GM10248 (cell line): ENCODE results near the gene LOXL3.

ENCODE experiments used
- CTCF ChIA-PET: fragments of 300-600 bp; sonication (Branson Sonifier 250); formaldehyde crosslinking; extraction: SDS; loops from one replicate; lab custom pipeline; 2021; ENCODE audit warnings: antibody characterized with exemption; lab: Yijun Ruan, JAX
- POLR2A ChIA-PET: fragments of 350-650 bp; sonication (Branson Sonifier 250); formaldehyde crosslinking; extraction: SDS; loops from one replicate; lab custom pipeline; 2020; ENCODE audit warnings: antibody characterized with exemption; lab: Yijun Ruan, JAX
- DNase-seq: peaks from one replicate; pipeline ENCODE4 v3.0.0; 2012; ENCODE audit errors: extremely low spot score
- TF ChIP-seq, protein P1 (sequence below): IDR thresholded peaks from 2 replicates; pipeline ENCODE4 v1.5.1; 2012; ENCODE audit warnings: mild to moderate bottlenecking, low read depth; ENCODE audit errors: extremely low read depth, missing control alignments, control extremely low read depth

LOXL3 gene

DNA sequence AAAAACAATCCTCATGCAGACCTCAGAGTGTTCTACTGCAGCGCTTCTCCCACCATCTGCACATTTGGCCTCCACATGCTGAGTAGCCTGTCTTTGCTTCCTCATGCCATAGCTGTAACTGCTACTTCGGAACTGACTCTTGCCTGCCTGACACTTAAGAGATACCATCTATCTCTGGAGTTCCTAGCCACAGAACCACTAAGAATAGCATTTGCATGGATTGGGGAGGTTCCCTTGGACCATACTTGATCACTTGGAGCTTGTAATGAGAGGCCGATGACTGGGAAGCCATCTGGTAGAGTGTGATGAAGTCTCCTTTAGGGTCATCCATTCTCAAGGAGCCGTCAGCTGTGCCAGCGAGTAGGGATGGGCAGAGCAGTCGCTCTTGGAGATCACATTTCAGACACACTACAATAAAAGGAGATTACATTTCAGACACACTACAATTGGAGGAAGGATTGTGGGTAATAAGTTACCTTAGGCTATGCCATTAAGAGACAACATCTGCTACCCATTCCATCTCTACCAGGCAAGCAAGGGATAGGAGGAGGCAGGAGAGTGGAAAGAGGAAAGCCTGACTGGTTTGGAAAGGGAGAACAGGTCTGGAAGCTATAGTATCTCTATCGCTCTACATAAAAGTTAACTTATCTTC is 22.6 kb upstream of the LOXL3 start:
- ChIA-PET CTCF (interaction anchor here (1.2 to 11.2 kb wide), 7 partner anchors 9 to 114 kb away, joined by 3 to 188 read pairs (median 19); partner anchors contain the start of genes CCDC142 and TTC31), POLR2A (no interaction called here)

DNA sequence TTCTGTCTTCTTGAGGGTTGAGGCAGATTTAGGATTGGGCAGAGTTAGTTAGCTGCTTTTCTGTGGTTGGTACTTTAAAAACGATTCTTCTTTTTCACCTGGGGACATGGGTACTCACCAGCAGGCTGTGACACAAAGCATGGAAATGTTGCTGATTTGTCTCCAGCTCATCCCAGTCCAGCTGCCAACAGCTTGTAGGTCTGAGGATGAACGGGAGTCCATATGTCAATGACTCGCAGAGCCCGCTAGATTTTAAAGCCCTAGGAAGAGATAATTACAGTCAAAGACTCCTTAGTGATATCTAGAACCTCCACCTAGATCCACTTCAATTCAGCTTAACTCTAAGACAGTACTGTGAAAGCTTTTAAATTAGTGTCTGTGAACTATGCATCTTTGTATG is 21.6 kb upstream of the LOXL3 start:
- ChIA-PET CTCF (interaction anchor here (1.2 to 11.2 kb wide), 8 partner anchors 8 to 118 kb away, joined by 3 to 188 read pairs (median 12); partner anchors contain the start of genes CCDC142, TTC31 and WBP1), POLR2A (no interaction called here)
- TF ChIP-seq, protein P1, sequence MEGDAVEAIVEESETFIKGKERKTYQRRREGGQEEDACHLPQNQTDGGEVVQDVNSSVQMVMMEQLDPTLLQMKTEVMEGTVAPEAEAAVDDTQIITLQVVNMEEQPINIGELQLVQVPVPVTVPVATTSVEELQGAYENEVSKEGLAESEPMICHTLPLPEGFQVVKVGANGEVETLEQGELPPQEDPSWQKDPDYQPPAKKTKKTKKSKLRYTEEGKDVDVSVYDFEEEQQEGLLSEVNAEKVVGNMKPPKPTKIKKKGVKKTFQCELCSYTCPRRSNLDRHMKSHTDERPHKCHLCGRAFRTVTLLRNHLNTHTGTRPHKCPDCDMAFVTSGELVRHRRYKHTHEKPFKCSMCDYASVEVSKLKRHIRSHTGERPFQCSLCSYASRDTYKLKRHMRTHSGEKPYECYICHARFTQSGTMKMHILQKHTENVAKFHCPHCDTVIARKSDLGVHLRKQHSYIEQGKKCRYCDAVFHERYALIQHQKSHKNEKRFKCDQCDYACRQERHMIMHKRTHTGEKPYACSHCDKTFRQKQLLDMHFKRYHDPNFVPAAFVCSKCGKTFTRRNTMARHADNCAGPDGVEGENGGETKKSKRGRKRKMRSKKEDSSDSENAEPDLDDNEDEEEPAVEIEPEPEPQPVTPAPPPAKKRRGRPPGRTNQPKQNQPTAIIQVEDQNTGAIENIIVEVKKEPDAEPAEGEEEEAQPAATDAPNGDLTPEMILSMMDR, result no peak
- no peak for DNase-seq

More for the DNA sequence above, 22.6 kb upstream of the LOXL3 start:
- no peak for DNase-seq
- TF ChIP-seq, protein P1, result no peak

DNA sequence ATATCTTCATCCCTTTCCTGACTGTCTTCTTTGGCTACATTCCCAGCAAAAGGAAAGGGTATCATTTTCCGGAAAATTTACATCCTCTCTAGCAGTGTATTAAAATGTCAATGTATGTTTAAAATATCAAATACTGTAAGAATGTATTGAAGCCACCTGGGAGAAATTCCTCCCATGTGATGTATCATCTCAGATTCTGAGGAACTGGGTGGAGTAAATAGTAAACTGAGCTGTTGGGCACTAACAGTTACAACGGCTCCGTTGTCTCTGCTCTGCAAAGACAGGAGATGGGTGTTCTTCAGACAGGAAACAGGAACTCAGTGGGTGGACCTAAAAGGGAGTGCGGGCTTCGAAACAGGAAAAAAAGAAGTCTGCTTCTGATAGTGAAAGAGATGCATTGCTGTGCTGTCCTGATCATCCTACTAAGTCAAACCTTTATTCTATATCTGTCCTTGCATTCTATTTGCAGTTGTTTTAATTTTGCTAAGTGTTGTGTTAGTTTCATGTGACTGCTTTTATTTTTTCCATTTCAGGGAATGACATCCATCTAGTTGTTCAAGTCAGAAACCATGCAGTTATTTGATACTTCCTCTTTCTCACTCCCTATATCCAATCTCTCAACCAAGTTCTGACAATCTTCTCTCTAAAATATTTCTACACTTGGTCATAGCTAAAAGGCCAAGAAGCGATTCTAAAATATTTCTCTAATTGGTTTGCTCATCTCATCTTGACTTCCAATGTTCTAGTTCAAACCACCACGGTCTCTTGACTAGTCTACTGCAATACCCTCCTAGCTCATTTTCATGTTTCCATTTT is 20.2 kb upstream of the LOXL3 start:
- ChIA-PET POLR2A (no interaction called here), CTCF (interaction anchor here (1.4 to 11.2 kb wide), 8 partner anchors 13 to 117 kb away, joined by 3 to 188 read pairs (median 5); partner anchors contain the start of genes CCDC142, TTC31 and WBP1)
- peak; percentile 40 for DNase-seq
- TF ChIP-seq, protein P1, result no peak

DNA sequence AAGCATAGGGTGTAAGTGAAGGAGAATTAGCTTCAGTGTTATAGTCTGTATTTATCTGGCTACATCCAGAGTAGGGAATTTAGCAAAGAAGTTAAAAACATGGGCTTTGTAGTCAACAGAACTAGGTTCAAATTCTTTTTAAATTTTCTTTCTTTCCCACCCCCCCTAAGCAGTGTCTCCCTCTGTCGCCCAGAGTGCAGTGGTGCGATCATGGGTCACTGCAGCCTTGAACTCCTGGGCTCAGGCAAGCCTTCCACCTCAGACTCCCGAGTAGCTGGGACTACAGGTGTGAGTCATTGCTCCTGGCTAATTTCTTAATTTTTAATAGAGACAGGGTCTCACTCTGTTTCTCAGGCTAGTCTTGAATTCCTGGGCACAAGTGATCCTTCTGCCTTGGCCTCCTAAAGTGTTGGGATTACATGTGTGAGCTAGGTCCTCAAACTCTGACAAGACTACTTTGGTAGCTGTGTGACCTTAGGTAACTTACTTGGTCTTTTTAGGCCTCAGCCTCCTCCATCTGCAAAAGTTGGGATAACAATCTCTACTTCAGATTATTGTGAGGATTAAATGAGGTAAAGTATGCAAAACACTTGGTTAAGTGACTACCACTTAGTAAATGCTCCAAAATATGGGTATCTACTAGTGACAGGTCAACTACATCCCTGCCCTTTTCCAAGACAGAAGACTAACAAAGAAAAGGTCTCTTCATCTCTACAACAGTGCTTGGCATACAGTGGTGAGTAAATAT is 18.6 kb upstream of the LOXL3 start:
- ChIA-PET POLR2A (no interaction called here), CTCF (interaction anchor here (0.6 to 11.2 kb wide), 10 partner anchors 8 to 181 kb away, joined by 3 to 188 read pairs (median 4); partner anchors contain the start of genes CCDC142 and TTC31)
- TF ChIP-seq, protein P1, result peak; percentile 35
- DNase-seq, result no peak

DNA sequence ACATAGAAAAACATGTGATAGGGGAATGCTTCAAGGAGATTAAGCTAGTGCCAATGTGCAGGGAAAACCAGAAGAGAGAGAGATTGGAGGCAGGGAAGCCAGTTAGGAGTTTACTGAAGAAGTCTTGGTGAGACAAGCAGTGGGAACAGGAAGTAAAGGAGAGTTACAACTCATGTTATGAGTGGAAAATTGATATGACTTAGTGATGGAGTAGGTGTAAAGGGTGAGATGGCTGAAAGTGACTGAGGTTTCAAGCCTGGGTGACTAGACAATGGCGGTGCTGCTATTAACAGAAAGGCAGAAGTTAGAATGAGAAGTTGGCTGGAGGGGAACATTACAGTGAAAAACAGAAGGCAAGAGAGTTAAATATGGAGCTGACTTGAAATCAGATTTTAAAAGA is 17.3 kb upstream of the LOXL3 start:
- TF ChIP-seq, protein P1, result no peak
- peak; percentile 70 for DNase-seq
- POLR2A ChIA-PET, result no interaction called here
- CTCF ChIA-PET, result interaction anchor here (1.2 to 11.2 kb wide), 9 partner anchors 9 to 89 kb away, joined by 3 to 188 read pairs (median 4); partner anchors contain the start of genes CCDC142 and TTC31

DNA sequence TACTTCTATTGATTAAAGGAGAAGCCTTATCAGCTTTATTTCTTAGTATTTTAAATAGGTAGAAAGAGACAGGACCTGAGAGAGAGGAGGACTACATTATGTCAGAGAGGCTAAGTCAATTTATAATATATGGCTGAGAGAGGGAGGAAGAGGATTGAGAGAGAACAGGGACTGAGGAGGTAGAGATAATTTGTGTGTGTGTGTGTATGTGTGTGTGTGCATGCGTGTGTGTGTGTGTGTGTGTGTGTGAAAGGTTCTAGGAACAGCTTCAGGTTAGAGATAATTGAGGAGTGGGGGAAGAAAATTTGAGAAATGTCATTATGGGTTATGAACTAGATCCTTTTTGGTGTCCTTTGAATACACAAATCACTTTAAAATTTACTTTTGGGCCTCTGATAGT is 15.9 kb upstream of the LOXL3 start:
- ChIA-PET POLR2A (no interaction called here), CTCF (interaction anchor here (0.6 to 4.2 kb wide), 5 partner anchors 8 to 87 kb away, joined by 3 to 39 read pairs (median 4); partner anchors contain the start of genes CCDC142 and TTC31)
- TF ChIP-seq, protein P1, result no peak
- no peak for DNase-seq
